Adrenal gland (tissue), 5 donors: ENCODE measurements around the gene MUC12.

Experiments used
- CTCF ChIP-seq, 6 experiments: fragments of 450-650 bp in 4 of 6; fragments of 200-600 bp in 2 of 6; sonication (generic) in 1 of 6; IDR thresholded peaks; 1 replicate in 5 of 6; 2 replicates in 1 of 6; pipeline versions ENCODE4 v1.5.1 to v1.8.0; 2016 to 2021; ENCODE audit warnings: antibody characterized with exemption in 6 of 6, mild to moderate bottlenecking in 2 of 6, moderate library complexity in 1 of 6
- POLR2A ChIP-seq, 2 donors: fragments of 450-650 bp; IDR thresholded peaks; one replicate each; pipeline ENCODE4 v1.6.1; 2017; ENCODE audit warnings: antibody characterized with exemption in 2 of 2, mild to moderate bottlenecking in 2 of 2, moderate library complexity in 1 of 2
- donor health status: DM: no; HTN: no; CAD: no.

DNA sequence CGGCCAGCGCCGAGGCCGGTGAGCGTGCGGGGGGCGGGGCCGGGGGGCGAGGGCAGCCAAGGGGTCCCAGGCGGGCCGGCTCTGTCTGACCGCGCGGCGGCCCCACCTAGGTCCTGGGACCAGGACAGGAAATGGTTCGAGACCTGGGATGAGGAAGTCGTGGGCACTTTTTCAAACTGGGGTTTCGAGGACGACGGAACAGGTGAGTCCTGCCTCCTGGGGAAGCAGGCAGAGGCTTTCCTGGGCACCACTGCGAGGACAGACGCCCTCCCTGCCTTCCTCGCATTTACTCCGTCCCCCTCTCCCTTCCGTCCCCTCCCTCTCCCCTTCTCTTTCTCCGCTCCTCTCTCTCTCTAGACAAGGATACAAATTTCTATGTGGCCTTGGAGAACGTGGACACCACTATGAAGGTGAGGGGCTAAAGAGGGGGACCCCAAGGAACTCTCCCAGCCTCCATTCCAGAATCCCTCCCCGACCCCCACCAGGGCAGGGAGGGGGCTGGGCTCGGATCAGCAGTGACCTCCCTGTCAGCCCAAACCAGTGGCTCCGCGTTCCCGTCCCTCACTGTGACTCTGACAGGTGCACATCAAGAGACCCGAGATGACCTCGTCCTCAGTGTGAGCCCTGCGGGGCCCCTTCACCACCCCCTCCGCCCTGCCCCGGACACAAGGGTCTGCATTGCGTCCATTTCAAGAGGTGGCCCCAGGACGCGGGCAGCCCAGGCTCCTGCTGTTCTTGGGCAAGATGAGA, 2.6 kb upstream of the MUC12 start:
- TF ChIP-seq CTCF (IDR thresholded peaks at IDR 0.05) (no peak), POLR2A (IDR thresholded peaks at IDR 0.05) (no peak)
